ENCODE data around the gene AQP2. TPM values are rescaled to one million over a fixed set of nuclear protein-coding genes. Genes with fewer than 3 reads are reported as not detected.
A peak's percentile ranks its signal among the peaks of the same experiment; 100 is the strongest.

AQP2 gene
- total and polyA plus RNA-seq, 2 of the 4 experiments (the other 2 are of a cell fraction): not detected

GRCh38 chr12:49933796-49934195 lies 16.7 kb upstream of the AQP2 start:
- ATAC-seq (ENCODE audit: low read depth) (peak; percentile 61), DNase-seq (peak; percentile 67)
- TF ChIP-seq MAZ (IDR thresholded peaks at IDR 0.05; ENCODE audit: borderline replicate concordance, low read depth, low read length) (no peak), MAFK (IDR thresholded peaks at IDR 0.05; ENCODE audit: low read depth, low read length) (no peak), ELK1 (IDR thresholded peaks at IDR 0.05; ENCODE audit: borderline replicate concordance, low read depth, low read length) (no peak), CEBPB (IDR thresholded peaks at IDR 0.05; ENCODE audit: low read depth, low read length) (no peak), BHLHE40 (IDR thresholded peaks at IDR 0.05; ENCODE audit: low read depth, low read length) (no peak), SMC3 (IDR thresholded peaks at IDR 0.05; ENCODE audit: low read depth, low read length) (no peak), CTCF (conservative IDR thresholded peaks at IDR 0.05; ENCODE audit: low read depth, low read length) (no peak), NFE2L2 (IDR thresholded peaks at IDR 0.05; ENCODE audit: low read depth, low read length) (no peak)
- H3K23ac ChIP-seq (ENCODE audit: low read depth, low read length): no peak overlapping the region
- no CpG with 5 or more reads among the region's 5 CpGs for WGBS, 2 experiments (ENCODE audit: extremely low coverage in 2 of 2, insufficient read length in 1 of 2)
- no peak overlapping the region for H2BK5ac ChIP-seq (ENCODE audit: low read depth, low read length, poor library complexity, severe bottlenecking)
- H4K20me1 ChIP-seq (ENCODE audit: insufficient read depth, low read length): no peaks in the 10 kb centered on the region
- H3K14ac ChIP-seq (replicated peaks; ENCODE audit: low read depth, low read length): peak overlapping the region; percentile 76; the same call in 1 of the 2 replicates
- peak overlapping the region; percentile 86 for H2AFZ ChIP-seq (replicated peaks; ENCODE audit: low read length, poor library complexity)
- no peak overlapping the region; the same call in 1 of the 2 replicates for H2AK5ac ChIP-seq (ENCODE audit: low read depth, low read length)
- no peak overlapping the region for H2AK9ac ChIP-seq (replicated peaks; ENCODE audit: low read depth, low read length, poor library complexity)
- H3K9ac ChIP-seq (ENCODE audit: low read depth, low read length): no peak overlapping the region
- dilution Hi-C loops (cut with HindIII; ENCODE audit: low sequenced_read_pairs, unreplicated experiment) (no loop called here), in situ Hi-C loops (cut with MboI; ENCODE audit: low sequenced_read_pairs) (no loop called here), intact Hi-C loops (cut with micrococcal nuclease) (no loop called here)
- no peaks in the 10 kb centered on the region for H3K36me3 ChIP-seq (ENCODE audit: control insufficient read depth, insufficient read depth, low read length)
- H3K9me3 ChIP-seq (ENCODE audit: control insufficient read depth, insufficient read depth, low read length): no peaks in the 10 kb centered on the region
- peaks cover 2% of the 10 kb centered on the region; the same call in 1 of the 2 replicates for H3K4me1 ChIP-seq (ENCODE audit: control insufficient read depth, insufficient read depth, low read length)
- no peak overlapping the region; the same call in 1 of the 2 replicates for H3K4ac ChIP-seq (ENCODE audit: low read depth, low read length)
- H3K4me3 ChIP-seq (ENCODE audit: insufficient read depth, low read depth, low read length): no peak overlapping the region
- 0 out of 4 replicates have a peak overlapping the region, but pooled peaks of 1 of the 2 experiments have one; percentile 51 for H4K8ac ChIP-seq (ENCODE audit: low read depth in 2 of 2, low read length in 2 of 2)
- ChIA-PET POLR2A (ENCODE audit: unreplicated experiment) (no interaction called here), CTCF (no interaction called here)
- H4K5ac ChIP-seq (ENCODE audit: low read depth, low read length): no peak overlapping the region
- H4K91ac ChIP-seq (ENCODE audit: insufficient read depth, low read depth, low read length): no peak overlapping the region
- no peak overlapping the region; the same call in 1 of the 2 replicates for H3K4me2 ChIP-seq (ENCODE audit: low read depth, low read length)
- H2BK20ac ChIP-seq (ENCODE audit: low read depth, low read length): no peak overlapping the region
- H3K27me3 ChIP-seq (ENCODE audit: control insufficient read depth, insufficient read depth, low read length): no peaks in the 10 kb centered on the region; the same call in 1 of the 2 replicates
- no peaks in the 10 kb centered on the region for H3K79me1 ChIP-seq (ENCODE audit: low read depth in 1 of 2, low read length in 2 of 2)
- BruUV-seq (replicated peaks): no TSS peak
- H2BK120ac ChIP-seq (ENCODE audit: low read depth, low read length): peak overlapping the region; percentile 14; the same call in 1 of the 2 replicates
- no peak overlapping the region for H3K56ac ChIP-seq (ENCODE audit: extremely low read depth, insufficient read depth, low read length)
- no peak overlapping the region for H2BK15ac ChIP-seq (ENCODE audit: low read depth, low read length)
- peak overlapping the region; percentile 56; the same call in 1 of the 2 replicates for H3K27ac ChIP-seq (ENCODE audit: insufficient read depth, low read length)
- no peaks in the 10 kb centered on the region for H3K9me1 ChIP-seq (ENCODE audit: insufficient read depth, low read length)
- H3K18ac ChIP-seq (ENCODE audit: low read depth, low read length): peak overlapping the region; percentile 85

Measured in IMR-90 (cell line).